ENCODE measurements around the gene EEF2K.

Gene EEF2K

DNA sequence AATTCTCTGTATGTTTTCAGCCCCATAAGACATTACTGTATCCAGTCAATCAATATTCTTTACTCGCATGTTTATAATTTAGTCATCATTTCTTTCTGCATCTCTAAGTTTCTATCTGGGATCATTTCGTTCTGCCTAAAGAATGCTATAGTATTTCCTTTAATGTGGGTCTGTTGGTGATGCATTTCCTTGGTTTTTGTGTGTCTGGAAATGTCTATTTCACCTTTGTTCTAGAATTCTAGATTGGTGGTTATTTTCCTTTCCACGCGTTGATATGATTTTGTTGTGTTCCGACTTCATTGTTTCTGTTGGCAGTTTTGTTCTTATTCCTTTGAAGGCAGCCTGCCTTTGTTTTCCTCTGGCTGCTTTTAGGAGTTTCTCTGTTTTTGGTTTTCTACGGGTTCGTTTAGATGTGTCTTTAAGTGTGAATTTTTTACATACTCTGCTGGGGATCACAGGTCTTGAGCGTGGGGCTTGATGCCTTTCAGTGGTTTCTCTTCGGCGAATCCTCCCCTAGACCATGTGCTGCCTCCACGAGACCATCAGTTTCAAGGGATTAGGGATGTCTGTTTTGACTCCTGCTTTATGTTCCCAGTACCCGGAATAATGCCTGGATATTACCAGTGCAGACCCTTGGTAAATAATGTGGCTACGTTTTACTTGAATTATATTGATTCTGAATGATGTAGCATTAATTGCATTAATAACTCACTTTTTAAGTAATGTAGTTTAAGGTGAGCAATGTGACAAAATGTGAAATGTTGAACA, 114.7 kb downstream of the EEF2K start:
- DNase-seq = no peak

DNA sequence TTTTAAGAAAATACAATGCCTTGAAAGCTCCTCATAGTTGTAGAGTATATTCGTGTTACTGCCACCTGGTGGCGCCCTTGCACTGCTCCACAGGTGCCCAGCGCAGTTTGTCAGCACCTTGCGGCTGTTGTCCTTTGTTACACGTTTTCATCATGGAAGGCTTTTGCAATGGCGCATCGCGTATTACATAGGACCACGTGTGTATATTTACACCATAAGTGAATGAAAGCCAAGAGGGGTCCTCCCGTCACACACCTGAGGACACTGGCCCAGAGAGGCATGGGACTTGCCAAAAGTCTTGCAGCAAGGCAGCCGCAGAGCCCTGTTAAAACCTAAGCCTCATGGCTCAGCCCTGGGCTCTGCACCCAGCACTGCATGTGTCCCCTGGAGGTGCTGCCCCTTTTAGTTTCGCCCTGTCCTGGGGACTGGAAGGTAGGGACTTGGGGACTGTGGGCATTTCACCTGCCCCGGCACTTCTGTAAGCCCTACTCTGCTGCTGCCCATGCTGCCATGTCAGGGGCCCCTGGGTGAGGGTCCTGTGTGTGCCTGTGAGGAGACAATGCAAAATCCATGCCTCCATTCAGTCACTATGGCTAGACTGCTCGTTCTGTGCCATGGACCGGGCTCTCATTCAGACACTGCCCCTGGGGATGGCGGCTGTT, 115.4 kb downstream of the EEF2K start:
- DNase-seq = no peak

DNA sequence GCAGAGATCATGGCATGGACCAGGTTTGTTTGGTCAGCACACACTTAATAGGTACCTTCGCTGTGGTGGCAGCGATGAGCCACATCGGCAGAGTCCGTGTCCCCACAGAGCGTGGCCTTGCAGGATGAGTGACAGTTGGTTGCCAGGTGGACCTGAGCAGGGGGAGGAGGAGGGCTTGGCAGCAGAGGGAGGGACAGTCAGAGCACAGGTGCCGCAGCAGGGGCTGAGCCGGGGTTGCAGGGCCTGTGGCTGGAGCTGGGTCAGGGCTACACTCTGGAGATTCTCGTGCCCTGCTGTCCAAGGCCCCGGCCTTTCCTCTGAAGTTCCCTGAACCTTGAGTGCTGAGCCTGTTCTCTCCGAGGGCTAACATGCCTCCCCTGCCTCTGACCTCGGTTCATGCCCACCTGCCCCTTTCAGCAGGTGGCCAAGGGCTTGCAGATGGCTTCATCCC, 116.0 kb downstream of the EEF2K start:
- DNase-seq = no peak

DNA sequence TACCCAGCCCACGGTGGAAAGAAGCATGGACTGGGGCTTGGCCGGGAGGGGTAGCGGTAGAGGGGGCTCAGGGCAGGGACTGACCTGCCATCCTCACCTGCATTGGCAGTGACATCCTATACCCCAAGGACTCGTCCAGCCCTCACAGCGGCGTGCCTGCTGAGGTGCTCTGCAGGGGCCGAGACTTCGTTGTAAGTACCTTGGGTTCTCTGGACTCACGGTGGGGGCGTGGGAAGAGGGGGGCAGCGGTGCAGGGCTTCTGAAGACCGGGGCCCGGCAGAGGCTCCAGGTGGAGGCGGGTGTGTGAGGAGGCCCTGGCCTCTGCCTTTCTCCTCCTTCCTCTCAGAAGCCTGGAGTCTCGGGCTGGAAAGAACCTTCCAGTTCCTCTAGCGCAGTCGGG, 116.7 kb downstream of the EEF2K start:
- DNase-seq = no peak

DNA sequence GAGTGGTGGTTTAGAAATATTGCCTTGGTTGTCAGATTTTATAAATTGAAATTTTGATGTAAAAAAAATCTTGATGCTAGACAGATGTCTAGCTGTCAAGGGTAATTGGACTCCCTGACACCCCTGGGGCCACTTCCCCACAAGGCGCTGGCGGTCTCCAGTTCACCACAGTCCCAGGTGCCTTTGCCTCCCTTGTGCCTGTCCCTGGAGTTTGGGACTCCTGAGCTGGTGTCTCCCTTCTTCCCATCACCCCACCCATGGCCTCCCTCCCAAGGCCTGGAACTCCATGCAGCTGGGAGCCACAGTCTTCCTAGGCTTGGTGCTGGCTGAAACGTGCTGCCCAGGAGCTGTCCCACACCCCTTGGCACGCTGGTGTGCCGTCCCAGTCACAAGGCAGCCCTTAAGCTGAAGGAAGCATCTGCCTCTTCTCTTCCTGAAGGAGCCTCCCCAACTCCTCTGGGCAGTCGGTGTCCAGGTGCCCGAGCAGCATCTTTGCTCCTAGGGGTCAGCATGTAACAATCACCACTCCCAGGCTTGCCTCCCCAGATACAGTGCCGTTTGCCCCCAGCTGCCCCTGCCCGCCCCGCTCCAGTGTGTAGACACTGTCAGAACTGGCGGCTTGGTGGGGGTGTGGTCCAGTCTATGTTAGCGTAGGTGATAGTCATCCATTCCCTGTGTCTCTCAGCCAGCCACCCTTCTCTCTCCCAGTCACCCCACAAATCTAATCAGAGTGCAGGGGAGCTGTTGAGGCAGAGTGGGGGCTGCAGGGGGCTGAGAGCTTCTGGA, 117.3 kb downstream of the EEF2K start:
- DNase-seq = no peak

DNA sequence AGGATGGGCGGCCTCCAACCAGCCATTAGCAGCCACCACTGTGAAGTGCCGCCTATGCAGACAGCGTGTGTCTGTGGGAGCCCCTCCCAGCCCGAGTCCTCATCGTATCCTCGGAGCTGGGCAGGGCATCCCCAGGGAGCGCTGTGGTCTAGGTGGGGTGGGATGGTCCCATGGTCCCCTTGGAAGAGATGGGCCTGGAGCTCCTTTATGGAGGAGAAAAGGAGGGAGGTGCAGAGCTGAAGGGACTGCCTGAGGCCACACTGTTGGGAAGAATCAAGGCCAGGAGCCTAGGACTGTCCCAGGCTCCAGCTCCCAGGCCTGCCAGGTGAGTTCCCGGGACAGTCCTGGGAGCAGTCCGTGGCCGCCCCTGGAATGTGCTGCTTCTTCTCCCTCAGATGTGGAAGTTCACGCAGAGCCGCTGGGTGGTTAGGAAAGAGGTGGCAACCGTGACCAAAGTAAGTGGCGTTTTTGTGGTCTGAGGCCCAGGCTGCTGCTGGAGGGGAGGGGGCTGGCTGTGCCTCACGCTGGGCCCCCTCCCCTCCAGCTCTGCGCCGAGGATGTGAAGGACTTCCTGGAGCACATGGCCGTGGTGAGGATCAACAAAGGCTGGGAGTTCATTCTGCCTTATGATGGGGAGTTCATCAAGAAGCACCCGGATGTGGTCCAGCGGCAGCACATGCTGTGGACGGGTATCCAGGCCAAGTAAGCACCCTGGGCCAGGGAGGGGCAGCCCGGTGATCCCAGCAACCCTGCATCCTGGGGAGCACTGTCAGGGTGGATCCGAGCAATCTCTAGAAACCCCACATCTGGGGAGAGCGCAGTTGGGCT, 118.1 kb downstream of the EEF2K start:
- no peak for DNase-seq

DNA sequence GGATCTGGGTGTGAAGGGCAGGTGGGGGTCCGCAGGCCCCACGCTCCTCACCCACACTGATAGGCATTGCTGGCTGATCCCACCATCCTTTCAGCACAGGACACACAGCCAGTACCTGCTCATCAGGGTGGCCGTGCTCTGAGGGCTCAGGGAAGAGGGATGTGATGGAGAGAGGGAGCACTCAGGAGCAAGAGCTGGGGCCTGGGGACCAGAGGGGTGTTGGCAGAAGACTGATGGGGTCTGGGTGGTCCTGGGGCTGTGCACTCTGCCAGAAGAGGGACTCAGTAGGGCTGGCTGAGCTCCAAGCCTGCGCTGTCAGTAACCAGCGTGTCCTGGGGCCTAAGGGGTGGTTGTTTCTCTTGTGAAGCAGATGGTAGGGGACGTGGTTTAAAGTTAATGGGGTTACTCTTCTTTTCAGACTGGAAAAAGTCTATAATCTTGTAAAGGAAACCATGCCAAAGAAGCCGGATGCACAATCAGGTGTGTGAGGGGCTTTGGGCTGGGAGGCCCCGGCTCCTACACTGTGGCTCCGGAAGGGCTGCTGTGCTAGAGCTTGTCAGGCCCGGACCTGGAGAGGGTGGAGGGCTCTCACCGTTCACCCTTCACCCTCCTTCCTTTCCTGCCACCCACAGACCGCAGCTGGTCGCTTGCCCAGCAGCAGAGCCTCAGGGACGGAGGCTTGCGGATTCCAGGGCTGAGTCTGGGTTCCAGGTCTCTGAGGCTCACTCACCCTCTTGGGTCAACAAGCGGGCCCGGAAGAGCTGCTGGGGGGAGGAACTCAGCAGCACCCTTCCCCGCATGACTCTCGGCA, 118.9 kb downstream of the EEF2K start:
- no peak for DNase-seq

DNA sequence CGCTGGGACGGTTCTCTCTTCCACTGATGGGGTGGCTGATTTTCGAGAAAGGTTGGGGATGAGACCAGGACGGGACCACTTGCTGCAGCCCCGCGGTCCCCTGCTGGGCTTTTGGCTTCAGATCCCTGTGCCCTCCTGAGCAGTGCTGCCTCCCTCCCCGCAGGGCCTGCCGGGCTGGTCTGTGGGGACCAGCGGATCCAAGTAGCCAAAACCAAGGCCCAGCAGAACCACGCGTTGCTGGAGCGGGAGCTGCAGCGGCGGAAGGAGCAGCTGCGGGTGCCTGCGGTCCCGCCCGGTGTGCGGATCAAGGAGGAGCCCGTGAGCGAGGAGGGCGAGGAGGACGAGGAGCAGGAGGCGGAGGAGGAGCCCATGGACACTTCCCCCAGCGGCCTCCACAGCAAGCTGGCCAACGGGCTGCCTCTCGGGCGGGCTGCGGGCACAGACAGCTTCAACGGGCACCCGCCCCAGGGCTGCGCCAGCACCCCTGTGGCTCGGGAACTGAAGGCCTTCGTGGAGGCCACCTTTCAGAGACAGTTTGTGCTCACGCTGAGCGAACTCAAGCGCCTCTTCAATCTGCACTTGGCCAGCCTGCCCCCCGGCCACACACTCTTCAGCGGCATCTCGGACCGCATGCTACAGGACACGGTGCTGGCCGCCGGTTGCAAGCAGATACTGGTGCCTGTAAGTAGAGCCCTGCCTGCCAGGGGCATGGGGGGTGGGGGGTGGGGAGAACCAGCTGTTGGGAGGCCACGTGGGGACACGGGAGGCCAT, 119.7 kb downstream of the EEF2K start:
- DNase-seq = no peak

DNA sequence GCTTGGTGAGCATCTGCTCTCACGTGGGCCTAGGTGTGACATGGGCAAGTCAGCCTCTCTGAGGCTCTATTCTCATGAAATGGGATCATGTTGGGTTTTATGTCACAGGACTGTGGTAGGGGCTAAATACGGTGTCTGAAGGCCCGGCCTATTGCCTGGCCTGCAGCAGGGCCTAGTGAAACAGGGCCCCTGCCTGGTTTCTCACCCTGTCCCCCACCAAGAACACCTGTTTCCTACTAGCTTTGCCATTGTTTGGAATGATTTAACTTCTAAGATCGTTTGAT, 120.2 kb downstream of the EEF2K start:
- DNase-seq = no peak

DNA sequence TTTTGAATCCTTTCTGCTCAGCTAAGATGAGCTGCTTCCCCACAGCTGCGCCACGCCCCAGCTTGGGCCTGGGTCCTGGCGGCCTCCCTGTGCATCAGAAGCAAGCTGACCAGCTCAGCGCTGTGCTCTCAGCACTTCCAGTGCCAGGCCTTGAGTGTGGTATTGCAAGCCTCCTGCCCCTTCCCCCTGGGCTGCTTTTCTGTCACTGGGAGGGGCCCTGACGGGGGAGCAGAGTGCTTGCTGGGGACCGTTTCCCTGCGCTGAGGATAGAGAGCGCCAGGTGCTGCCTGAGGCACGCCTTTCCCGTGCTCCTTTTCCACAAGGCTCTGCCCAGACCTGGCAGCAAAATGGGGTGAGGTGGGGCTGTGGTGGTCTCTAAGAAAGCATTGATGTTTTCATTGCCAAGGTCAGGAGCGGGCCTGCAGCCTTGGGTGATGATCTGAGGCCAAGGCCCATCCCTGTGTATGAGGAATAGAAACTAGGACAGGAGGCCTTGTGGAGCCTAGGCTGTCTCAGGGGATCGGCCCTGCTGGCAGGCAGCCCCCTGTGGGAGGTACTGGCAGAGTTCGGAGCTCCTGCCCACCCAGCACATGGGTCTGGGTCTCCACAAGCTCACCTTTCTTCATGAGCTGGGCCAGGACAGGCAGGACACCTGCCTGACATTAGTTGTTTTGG, 120.8 kb downstream of the EEF2K start:
- no peak for DNase-seq

DNA sequence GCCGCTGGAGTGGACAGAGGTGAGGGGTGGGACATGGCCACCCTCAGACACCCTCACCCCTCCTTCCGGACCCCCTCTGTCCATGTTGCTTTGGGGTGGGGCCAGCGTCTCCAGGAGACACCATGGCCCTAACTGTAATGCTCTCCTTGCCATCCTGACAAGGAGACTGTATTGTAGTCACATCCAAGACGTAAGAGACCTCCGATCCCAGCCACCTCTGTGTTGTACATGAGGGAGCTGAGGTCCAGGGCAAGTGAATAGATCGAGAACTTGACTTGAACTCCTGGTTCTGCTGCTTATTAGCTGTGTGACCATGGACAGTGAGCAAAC, 121.3 kb downstream of the EEF2K start:
- DNase-seq = no peak

DNA sequence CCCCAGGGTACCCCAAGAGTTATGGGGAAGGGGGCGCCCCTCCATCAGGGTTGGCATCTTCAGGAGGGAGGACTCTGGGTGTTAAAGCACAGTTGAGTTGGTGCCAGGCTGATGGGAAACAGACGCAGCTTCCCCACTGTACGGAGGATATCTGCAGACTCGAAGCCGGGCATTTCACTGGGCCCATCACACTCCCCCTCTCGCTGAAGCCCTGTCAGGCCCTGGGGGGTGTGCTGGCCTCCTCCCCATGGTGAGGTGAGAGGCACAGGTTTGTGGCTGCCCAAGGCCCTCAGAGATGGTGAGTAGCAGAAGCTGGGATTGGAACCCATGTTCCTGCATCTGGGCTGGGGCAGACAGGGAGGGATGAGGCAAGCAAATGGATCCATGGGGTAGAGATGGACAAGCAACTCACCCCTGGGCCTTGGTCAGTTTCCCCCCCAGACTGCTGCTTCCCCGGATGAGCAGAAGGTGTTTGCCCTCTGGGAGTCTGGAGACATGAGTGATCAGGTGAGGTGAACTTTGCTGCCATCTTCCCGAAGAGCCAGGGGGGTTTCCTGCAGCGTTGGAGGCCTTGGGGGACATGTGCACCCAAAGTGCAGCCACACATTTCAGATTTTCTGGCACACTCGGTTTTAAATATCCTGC, 122.1 kb downstream of the EEF2K start:
- DNase-seq = no peak

DNA sequence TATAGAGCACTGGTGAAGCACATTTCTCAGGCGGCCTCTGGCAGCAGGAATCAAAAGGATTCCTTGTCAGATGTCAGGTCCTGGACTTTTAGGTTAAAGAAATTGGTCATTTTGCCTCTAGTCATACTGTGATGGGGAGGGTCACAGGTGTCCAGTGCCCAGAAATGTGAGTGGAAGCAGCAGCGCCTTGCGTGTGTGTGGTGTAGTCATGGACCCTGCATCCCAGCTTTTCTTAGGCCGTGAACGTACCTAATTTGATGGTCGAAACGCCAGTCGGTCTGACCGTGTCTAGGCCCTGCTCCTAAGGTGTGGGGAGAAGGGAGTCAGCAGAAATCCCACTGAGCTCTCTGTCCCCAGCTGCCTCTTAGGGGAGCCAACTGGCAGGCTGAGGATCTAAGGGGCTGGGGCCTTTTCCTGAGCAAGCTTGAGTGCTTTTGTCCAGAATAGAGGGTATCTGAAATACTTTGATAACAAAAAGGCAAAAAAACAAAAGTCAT, 123.2 kb downstream of the EEF2K start:
- no peak for DNase-seq

DNA sequence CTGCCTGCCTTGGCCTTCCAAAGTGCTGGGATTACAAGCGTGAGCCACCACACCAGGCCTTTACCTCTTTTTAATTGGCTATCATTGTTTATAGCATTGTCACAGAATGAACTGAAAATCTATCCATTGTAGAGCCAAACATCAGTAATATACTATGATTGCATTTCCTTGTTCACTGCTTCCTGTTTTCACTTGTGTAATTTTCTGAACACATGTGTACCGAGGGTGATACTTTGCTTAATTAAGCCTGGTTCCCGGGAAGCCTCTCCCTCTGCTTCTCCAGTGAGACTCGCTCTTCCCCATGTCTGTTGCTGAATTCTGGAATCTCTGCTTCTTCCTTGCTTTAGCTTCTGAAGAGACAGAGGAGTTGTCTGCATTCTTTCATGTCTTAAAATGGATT, 124.2 kb downstream of the EEF2K start:
- DNase-seq = no peak

DNA sequence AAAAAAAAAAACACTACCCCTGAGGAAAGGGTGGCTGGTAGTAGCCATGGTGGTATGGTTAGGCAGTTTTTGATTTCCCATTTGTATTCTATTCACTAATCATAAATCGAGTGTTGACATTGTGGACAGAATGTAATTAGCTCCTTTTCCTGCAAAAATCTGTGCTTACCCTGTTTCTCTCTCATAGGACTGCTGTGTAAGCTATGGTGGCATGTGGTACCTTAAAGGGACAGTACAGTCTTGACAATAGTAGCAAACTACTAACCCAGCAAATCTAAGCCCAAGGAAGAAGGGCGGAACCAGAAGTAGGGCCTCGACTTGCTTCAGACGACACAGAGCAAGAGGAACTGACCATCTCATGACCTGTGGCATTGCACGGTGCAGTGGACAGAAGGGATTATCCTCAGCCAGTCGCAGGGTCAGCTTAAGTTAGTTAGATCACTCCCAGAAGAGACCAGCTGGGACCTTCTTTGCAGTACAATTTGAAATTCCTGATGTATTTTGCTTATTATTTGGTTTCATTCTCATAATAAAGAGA, 127.4 kb downstream of the EEF2K start:
- no peak for DNase-seq

DNA sequence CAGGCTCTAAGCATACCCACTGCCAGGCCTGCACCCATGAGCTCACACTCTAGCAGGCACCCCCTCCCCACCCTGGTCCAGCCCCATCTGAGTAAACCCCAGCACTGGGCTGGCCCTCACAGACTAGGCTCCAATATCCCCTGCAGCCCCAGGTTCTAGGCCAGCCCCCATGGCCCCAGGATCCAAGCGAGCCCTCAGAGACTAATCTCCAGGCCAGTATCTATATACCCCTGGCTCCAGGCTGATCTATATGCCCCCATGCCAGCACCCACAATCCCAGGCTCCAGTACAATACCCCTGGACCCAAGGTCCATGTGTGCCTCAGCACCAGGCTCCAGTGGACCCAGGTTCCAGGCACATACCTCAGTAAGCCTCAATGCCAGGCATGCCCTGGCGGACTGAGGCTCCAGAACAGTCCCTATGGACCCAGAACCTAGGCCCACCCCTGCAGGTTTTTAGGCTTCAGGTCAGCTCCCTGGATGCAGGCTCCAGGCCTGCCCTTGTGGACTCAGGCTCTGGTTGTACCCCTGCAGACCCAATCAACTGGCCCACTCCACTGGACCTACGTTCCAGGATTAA, 129.7 kb downstream of the EEF2K start:
- no peak for DNase-seq

DNA sequence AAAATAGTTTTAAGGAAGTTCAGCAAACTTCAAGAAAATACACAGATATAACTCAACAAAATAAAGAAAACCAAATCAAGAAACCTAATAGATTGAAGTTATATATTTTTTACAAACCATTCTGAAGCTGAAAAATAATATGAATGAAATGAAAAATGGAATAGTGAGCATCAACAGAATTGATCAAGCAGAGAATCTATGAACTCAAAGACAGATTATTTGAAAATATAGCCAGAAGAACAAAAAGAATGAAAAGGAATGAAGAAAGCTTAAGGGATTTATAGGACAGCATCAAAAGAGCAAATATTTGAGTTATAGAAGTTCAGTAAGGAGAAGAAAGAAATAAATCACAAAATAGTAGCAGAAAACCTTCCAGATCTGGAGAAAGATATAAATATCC, 130.5 kb downstream of the EEF2K start:
- no peak for DNase-seq

DNA sequence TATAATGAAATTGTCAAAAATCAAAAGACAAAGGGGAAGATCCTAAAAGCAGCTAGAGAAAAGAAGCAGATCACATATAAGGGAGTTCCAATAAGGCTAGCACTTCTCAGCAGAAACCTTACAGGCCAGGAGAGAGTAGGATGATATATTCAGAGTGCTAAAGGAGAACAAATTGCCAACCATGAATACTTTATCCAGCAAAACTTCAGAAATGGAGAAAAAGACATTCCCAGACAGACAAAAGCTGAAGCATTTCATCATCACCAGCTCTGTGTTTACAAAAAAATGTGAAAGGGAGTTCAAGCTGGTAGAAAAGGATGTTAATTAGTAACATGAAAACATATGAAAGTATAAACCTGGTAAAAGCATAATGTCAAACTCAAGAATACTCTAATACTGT, 131.0 kb downstream of the EEF2K start:
- DNase-seq = no peak

DNA sequence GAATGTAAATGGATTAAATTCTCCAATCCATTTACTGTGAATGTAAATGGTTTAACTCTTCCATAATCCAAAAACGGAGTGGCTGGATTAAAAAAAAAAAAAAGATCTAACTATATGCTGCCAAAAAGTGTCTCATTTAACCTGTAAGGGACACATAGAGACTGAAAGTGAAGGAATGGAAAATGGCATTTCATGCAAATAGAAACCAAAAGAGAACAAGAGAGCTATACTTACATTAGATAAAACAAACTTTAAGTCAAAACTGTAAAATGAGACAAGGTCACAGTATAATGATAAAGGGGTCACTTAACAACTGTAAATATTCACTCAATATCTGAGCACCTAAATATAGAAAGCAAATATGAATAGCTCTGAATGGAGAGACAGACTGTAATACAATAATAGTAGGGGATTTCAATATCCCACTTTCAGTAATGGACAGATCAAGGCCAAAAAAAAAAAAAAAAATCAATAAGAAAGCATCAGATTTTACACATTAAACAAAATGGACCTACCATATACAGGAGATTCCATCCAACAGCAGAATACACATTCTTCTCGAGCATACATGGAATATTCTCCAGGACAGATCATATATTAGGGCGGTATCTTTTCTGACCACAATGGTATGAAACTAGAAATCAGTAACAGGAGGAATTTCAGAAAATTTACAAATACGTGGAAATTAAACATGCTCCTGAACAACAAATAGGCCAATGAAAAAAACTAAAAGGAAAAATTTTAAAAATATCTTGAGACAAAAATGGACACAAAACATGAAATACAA, 132.0 kb downstream of the EEF2K start:
- DNase-seq = no peak

All from NCI-H1417 treated with DMSO at 0.1 percent for 48 hours (cell line).